Measurements from ENCODE around the gene SH3BP5L. TPM values are rescaled to one million over a fixed set of nuclear protein-coding genes. Genes with fewer than 3 reads are reported as not detected.

Gene SH3BP5L
- total RNA-seq, 1 donor from 2014 or later, result 25.6 TPM

DNA sequence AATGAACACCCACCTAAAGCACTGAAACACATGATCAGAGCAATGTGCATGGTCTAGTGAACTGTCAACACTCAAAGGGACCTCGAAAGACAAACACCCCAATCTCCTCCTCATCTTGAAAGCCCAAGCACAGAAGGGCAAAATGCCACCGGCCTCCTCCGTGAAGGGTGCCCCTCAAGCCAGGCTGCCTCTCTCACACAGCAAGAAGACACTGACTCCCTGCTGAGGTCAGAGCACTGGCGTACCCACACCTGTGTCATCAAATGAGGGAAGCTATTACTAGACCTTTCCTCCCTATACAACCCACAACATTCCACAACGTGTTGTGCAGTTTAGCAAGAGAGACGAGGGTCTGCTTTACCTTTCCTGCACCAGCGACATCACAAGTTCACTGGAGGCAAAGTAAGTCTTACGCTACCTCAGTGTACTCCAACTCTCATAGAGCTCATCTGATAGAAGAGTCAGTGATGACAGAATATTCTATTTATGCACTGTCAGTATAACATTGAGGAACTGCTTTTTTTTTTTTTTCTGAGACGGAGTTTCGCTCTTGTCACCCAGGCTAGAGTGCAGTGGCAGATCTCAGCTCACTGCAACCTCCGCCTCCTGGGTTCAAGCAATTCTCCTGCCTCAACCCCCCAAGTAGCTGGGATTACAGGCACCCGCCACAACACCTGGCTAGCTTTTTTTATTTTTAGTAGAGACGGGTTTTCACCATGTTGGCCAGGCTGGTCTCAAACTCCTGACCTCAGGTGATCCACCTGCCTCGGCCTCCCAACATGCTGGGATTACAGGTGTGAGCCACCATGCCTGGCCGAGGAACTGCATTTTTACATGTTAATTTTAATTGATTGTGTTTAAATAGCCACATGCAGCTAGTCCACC is 3.3 kb downstream of the SH3BP5L start:
- no peak for DNase-seq (ENCODE audit: low read depth)
- no peak overlapping the region for H3K4me3 ChIP-seq (ENCODE audit: low read depth, low read length)
- TF ChIP-seq, protein P1, sequence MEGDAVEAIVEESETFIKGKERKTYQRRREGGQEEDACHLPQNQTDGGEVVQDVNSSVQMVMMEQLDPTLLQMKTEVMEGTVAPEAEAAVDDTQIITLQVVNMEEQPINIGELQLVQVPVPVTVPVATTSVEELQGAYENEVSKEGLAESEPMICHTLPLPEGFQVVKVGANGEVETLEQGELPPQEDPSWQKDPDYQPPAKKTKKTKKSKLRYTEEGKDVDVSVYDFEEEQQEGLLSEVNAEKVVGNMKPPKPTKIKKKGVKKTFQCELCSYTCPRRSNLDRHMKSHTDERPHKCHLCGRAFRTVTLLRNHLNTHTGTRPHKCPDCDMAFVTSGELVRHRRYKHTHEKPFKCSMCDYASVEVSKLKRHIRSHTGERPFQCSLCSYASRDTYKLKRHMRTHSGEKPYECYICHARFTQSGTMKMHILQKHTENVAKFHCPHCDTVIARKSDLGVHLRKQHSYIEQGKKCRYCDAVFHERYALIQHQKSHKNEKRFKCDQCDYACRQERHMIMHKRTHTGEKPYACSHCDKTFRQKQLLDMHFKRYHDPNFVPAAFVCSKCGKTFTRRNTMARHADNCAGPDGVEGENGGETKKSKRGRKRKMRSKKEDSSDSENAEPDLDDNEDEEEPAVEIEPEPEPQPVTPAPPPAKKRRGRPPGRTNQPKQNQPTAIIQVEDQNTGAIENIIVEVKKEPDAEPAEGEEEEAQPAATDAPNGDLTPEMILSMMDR (conservative IDR thresholded peaks at IDR 0.05; ENCODE audit: low read depth, low read length), result no peak

DNA sequence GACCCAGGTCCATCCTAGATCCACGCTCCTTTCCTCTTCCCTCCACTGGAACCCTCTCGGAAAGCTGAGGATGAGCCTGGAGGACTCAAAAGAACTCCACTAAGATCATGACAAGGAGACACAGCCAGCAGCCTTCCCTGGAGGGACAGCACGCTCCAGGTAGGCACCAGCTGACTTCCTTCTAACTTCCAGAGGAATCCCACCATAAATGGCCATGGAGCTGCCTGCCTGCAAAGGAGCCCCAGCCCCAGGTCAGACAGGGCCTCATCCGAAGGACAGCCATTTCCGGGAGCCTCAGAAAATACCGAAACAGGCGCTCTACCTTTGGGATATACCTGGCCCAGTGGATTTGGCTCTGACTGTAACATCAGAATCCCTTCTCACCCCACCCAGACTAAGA is 4.1 kb downstream of the SH3BP5L start:
- no peak for DNase-seq (ENCODE audit: low read depth)
- H3K4me3 ChIP-seq (ENCODE audit: low read depth, low read length), result no peak overlapping the region
- TF ChIP-seq, protein P1 (conservative IDR thresholded peaks at IDR 0.05; ENCODE audit: low read depth, low read length), result no peak

DNA sequence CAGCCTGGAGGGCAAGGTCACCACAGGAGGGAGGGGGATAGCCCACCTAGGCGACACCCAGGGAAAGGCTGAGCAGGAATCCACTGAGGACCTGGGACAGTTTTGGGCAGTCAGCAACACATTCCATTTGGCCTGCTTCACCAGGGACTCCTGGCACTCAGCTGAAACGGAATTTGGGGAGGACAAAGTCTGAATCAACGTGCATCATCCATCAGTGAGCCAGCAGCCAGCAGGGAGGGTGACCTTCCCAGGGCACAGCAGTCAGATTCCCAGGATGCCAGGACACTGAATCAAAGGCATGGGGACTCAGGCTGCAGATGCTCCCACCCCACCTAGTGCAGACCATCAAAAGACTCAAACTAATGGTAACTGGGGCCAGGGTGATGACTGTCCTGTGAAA is 4.6 kb downstream of the SH3BP5L start:
- H3K4me3 ChIP-seq (ENCODE audit: low read depth, low read length), result no peak overlapping the region
- DNase-seq (ENCODE audit: low read depth), result no peak
- TF ChIP-seq, protein P1 (conservative IDR thresholded peaks at IDR 0.05; ENCODE audit: low read depth, low read length), result no peak

DNA sequence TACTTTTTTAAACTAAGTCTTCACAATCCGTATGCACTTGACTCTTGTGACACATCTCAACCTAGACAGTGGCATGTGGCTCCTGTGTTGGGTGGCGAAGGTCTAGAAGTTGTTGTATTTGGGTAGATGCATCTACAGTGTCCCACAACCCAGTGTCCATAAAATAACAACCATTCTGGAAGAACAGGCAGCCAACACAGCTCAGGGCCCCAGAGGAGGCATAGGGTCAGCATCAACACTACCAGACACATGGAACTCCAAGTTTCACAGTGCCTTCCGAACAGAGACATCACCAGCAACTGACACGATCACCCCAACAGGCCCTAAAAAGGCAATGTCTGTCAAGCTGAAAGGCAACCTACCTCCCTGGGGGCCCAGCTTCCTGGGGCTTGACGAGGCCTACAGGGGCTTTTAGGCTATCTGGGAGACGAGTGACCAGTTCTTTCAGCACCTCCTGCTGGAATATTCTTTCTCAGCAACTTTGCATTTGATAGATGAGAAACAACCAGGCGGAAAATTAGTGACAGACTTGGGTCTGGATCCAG is 5.6 kb downstream of the SH3BP5L start:
- H3K4me3 ChIP-seq (ENCODE audit: low read depth, low read length), result no peak overlapping the region

DNA sequence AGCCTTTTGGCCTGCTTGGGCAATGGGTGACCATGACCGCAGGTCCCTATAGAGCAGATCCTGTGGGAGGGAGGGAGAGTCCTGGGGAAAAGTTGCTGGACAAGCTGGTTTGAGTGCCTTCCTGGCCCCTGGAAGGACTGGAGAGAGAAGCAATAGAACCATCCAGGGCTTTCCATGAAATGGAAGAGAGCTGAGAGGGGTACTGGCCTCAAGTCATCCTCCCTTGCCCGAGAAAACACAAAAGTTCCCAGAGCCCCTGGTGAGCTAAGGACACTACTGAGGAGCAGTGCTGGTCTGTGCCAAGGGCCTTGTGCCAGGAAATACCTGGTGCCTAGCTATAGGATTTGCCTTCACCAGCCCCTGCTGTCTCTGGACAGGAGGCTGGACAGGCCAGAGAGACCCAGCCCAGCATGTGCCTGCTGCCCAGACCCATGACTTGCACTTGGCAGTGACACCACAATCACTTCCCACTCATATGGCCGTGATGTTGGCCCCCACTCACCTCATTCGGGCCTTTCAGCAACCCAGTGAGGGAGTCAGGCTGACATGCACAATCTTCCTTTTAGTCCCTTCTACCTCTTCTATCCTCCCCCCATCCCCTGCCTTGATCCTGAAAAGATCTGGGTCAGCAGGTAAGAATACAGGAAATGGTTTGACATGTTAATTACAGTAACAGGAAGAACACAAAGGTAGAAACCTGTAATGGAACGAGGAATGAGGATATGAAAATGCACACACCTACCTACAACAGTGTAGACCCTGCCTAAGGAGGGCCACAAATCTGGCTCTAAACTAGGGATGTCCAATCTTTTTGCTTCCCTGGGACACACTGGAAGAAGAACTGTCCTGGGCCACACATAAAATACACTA is 7.0 kb downstream of the SH3BP5L start:
- DNase-seq (ENCODE audit: low read depth), result no peak
- TF ChIP-seq, protein P1 (conservative IDR thresholded peaks at IDR 0.05; ENCODE audit: low read depth, low read length), result no peak

More for the DNA sequence above, 5.6 kb downstream of the SH3BP5L start:
- TF ChIP-seq, protein P1 (conservative IDR thresholded peaks at IDR 0.05; ENCODE audit: low read depth, low read length), result no peak
- DNase-seq (ENCODE audit: low read depth), result no peak

DNA sequence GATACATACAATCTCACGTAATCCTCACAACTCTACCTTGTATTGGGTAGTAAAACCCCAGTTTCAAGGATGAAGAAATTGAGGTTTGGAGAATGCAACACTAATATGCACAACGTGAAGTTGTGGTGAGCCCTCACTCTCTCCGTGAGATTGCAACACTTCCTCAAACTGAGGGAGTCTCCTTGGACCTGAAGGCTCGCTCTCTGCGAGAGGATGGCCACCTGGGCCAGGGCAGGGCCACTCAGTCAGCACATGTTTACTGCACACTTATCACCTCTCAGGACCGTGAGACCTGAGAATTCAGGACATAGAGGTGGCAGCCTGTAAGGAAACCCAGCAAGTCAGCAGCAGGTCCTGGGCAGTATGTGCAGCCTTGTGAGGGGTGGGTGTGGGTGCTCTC is 8.7 kb downstream of the SH3BP5L start:
- DNase-seq (ENCODE audit: low read depth), result no peak
- TF ChIP-seq, protein P1 (conservative IDR thresholded peaks at IDR 0.05; ENCODE audit: low read depth, low read length), result no peak
- no peak overlapping the region for H3K4me3 ChIP-seq (ENCODE audit: low read depth, low read length)

More for the DNA sequence above, 7.0 kb downstream of the SH3BP5L start:
- no peak overlapping the region for H3K4me3 ChIP-seq (ENCODE audit: low read depth, low read length)

Measured in epithelial cell of proximal tubule (primary cell).